K562 (cell line): ENCODE measurements around the gene UNC119. TPM values are rescaled to one million over a fixed set of nuclear protein-coding genes. Genes with fewer than 3 reads are reported as not detected.

Experiments used
- ARID1B ChIP-seq: fragments of 450-650 bp; IDR thresholded peaks from 2 replicates; pipeline ENCODE4 v1.6.1; 2016; ENCODE audit warnings: antibody characterized with exemption, mild to moderate bottlenecking, inconsistent platforms
- CBFA2T2 ChIP-seq: fragments of 450-650 bp; conservative IDR thresholded peaks from 2 replicates; pipeline ENCODE4 v1.6.1; 2017; ENCODE audit warnings: mild to moderate bottlenecking
- CBFA2T3 ChIP-seq: fragments of 450-650 bp; IDR thresholded peaks from 2 replicates; pipeline ENCODE4 v1.6.1; 2017
- CTCF ChIP-seq, 3 experiments: IDR thresholded peaks in 2 of 3; conservative IDR thresholded peaks in 1 of 3; 2 replicates each; pipeline ENCODE4 v1.5.1; 2011 to 2012; ENCODE audit warnings: low read length in 3 of 3, mild to moderate bottlenecking in 3 of 3, control low read depth in 2 of 3, improper control_type of control experiment in 1 of 3, inconsistent platforms in 1 of 3, low read depth in 1 of 3, mixed read lengths in 1 of 3, moderate library complexity in 1 of 3; ENCODE audit not compliant: insufficient read depth in 2 of 3
- ETV1 ChIP-seq: fragments of 450-650 bp; conservative IDR thresholded peaks from 2 replicates; pipeline ENCODE4 v1.6.1; 2016; ENCODE audit warnings: missing genetic modification characterization, control low read depth, low read depth, missing compliant biosample characterization
- HDAC2 ChIP-seq: fragments of 450-650 bp; IDR thresholded peaks from 2 replicates; pipeline ENCODE4 v1.6.1; 2016; ENCODE audit warnings: mild to moderate bottlenecking
- LEF1 ChIP-seq: fragments of 450-650 bp; IDR thresholded peaks from 2 replicates; pipeline ENCODE4 v1.6.1; 2016; ENCODE audit warnings: mild to moderate bottlenecking
- MTA2 ChIP-seq: fragments of 450-650 bp; IDR thresholded peaks from 2 replicates; pipeline ENCODE4 v1.6.1; 2016; ENCODE audit warnings: low read depth
- NFE2 ChIP-seq: IDR thresholded peaks from 2 replicates; pipeline ENCODE4 v1.6.1; 2014; ENCODE audit warnings: antibody characterized with exemption, low read depth
- NR2C1 ChIP-seq, 2 experiments: fragments of 450-650 bp; IDR thresholded peaks; 2 replicates each; pipeline ENCODE4 v1.6.1; 2017; ENCODE audit warnings: mild to moderate bottlenecking in 2 of 2, antibody characterized with exemption in 1 of 2, inconsistent platforms in 1 of 2, missing compliant biosample characterization in 1 of 2, missing genetic modification characterization in 1 of 2
- NR2C2 ChIP-seq, 2 experiments: fragments of 200-800 bp in 1 of 2; sonication (Bioruptor generic) in 1 of 2; sonication (generic) in 1 of 2; formaldehyde crosslinking in 1 of 2; IDR thresholded peaks; 2 replicates each; pipeline versions ENCODE4 v1.6.1 to v1.8.0; 2016 to 2022; ENCODE audit warnings: mild to moderate bottlenecking in 1 of 2, missing compliant biosample characterization in 1 of 2, missing genetic modification characterization in 1 of 2, missing genetic modification reagents in 1 of 2
- RFX7 ChIP-seq: fragments of 250-450 bp; sonication (Bioruptor Pico); IDR thresholded peaks from 2 replicates; pipeline ENCODE4 v1.5.1; 2021; ENCODE audit warnings: mild to moderate bottlenecking
- SMARCC2 ChIP-seq: fragments of 450-650 bp; IDR thresholded peaks from 2 replicates; pipeline ENCODE4 v1.6.1; 2017; ENCODE audit warnings: antibody characterized with exemption, moderate library complexity, mild to moderate bottlenecking, low read depth
- SMARCE1 ChIP-seq: fragments of 450-650 bp; IDR thresholded peaks from 2 replicates; pipeline ENCODE4 v1.7.1; 2016; ENCODE audit warnings: mild to moderate bottlenecking
- SRSF1 ChIP-seq: fragments of 200-400 bp; formaldehyde crosslinking; IDR thresholded peaks from 2 replicates; pipeline ENCODE4 v1.6.1; 2017; ENCODE audit warnings: mild to moderate bottlenecking, low read depth, low read length, moderate library complexity
- TAL1 ChIP-seq: fragments of 450-650 bp; IDR thresholded peaks from 2 replicates; pipeline ENCODE4 v1.6.1; 2016; ENCODE audit warnings: mild to moderate bottlenecking
- YBX1 ChIP-seq: fragments of 450-650 bp; IDR thresholded peaks from 2 replicates; pipeline ENCODE4 v1.7.1; 2016; ENCODE audit warnings: mild to moderate bottlenecking
- ZFP1 ChIP-seq: fragments of 450-650 bp; formaldehyde crosslinking; IDR thresholded peaks from 2 replicates; pipeline ENCODE4 v1.4.0; 2020; ENCODE audit warnings: mild to moderate bottlenecking, mixed read lengths
- ZKSCAN1 ChIP-seq: fragments of 150-350 bp; IDR thresholded peaks from 2 replicates; pipeline ENCODE4 v1.6.1; 2016; ENCODE audit warnings: low read depth, low read length
- ZNF766 ChIP-seq: fragments of 200-800 bp; sonication (Bioruptor generic); conservative IDR thresholded peaks from 2 replicates; pipeline ENCODE4 v1.6.1; 2016; ENCODE audit warnings: missing genetic modification characterization, missing compliant biosample characterization
- polyA plus RNA-seq, 8 experiments: library from polyadenylated mRNA; depleted of rRNA in 4 of 8; stranded (reverse) in 5 of 8; unstranded in 3 of 8; fragments of >200 nt; fragmentation: Nextera tagmentation in 2 of 8; fragmentation: Illumina TruSeq in 1 of 8; extraction: Ambion mirVana in 2 of 8; extraction: Trizol in 1 of 8; gene quantifications; 2 replicates each; pipeline versions ENCODE4 v1.2.1 to v1.2.3, GENCODE V29; 2011 to 2014; ENCODE audit warnings: inconsistent platforms in 1 of 8, missing spikeins in 1 of 8
- total RNA-seq, 7 experiments: library from RNA; depleted of rRNA in 6 of 7; stranded (reverse); fragments of >200 nt in 6 of 7; fragmentation: Illumina TruSeq in 2 of 7; extraction: Trizol in 2 of 7; gene quantifications; 2 replicates each; pipeline versions ENCODE4 v1.2.1 to v1.2.3, GENCODE V29; 2011 to 2021; ENCODE audit warnings: low replicate concordance in 1 of 7
- TF ChIP-seq, protein P1 (sequence below): IDR thresholded peaks from 2 replicates; pipeline ENCODE4 v1.6.1; 2016; ENCODE audit warnings: missing genetic modification characterization, missing compliant biosample characterization
- TF ChIP-seq, protein P2 (sequence below): fragments of 450-650 bp; formaldehyde crosslinking; IDR thresholded peaks from 2 replicates; pipeline ENCODE4 v1.4.0; 2020; ENCODE audit warnings: mild to moderate bottlenecking, moderate library complexity
- TF ChIP-seq, protein P3 (sequence below): IDR thresholded peaks from 2 replicates; pipeline ENCODE4 v1.6.1; 2011; ENCODE audit warnings: borderline replicate concordance, low read depth, mild to moderate bottlenecking, moderate library complexity, low read length; ENCODE audit not compliant: insufficient read depth, poor library complexity, severe bottlenecking

Gene UNC119
- total and polyA plus RNA-seq, 9 of the 15 experiments (the other 6 are each of a cell fraction or from before 2014, with no cell fraction given), result 0.37 to 47.7 (median 16.3) TPM

DNA sequence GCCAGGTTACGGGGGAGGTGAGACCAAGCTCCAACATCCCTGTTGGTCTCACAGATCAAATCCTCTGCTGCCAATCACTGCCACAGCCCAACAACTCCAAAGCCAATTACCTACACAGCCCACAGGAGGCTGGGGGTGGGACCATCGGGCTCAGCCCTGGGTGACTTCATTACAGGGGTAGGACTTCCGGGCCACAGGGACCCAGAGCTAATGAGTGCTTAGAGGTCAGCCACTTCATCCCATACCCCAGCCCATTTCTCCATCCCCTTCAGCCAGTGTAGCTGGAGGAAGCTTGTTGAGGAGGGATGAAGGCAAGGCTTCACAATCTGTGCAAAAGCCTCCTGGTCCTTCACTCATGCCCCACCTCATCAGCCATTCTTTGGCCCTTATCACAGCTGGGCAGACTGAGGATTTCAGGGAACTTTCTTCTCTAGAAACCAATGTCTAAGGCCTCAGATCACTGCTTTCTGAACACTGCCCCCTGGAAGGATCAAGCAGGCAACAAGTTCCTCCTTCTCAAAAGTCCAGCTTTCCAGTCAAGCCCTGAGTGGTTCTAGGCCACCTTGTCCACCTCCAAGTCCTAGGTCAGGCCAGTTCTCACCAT lies 40.5 kb downstream of the UNC119 start (continued):
- TF ChIP-seq ETV1, result no peak
- TF ChIP-seq SMARCC2, result peak; percentile 65; the same call in 1 of the 2 replicates
- TF ChIP-seq, protein P1, sequence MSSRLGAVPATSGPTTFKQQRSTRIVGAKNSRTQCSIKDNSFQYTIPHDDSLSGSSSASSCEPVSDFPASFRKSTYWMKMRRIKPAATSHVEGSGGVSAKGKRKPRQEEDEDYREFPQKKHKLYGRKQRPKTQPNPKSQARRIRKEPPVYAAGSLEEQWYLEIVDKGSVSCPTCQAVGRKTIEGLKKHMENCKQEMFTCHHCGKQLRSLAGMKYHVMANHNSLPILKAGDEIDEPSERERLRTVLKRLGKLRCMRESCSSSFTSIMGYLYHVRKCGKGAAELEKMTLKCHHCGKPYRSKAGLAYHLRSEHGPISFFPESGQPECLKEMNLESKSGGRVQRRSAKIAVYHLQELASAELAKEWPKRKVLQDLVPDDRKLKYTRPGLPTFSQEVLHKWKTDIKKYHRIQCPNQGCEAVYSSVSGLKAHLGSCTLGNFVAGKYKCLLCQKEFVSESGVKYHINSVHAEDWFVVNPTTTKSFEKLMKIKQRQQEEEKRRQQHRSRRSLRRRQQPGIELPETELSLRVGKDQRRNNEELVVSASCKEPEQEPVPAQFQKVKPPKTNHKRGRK (tag), result no peak
- no peak for TF ChIP-seq NFE2
- no peak for TF ChIP-seq MTA2
- TF ChIP-seq, protein P2, sequence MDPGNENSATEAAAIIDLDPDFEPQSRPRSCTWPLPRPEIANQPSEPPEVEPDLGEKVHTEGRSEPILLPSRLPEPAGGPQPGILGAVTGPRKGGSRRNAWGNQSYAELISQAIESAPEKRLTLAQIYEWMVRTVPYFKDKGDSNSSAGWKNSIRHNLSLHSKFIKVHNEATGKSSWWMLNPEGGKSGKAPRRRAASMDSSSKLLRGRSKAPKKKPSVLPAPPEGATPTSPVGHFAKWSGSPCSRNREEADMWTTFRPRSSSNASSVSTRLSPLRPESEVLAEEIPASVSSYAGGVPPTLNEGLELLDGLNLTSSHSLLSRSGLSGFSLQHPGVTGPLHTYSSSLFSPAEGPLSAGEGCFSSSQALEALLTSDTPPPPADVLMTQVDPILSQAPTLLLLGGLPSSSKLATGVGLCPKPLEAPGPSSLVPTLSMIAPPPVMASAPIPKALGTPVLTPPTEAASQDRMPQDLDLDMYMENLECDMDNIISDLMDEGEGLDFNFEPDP (CRISPR knock-in tag), result no peak
- no peak for TF ChIP-seq LEF1
- peak in 2 of 3 experiments; percentile 16 to 24; a peak in 1 of 6 replicates for TF ChIP-seq CTCF (IDR thresholded peaks at IDR 0.05 in 2 of 3, conservative IDR thresholded peaks at IDR 0.05 in 1 of 3; ENCODE audit: insufficient read depth in 2 of 3, low read depth in 1 of 3, low read length in 3 of 3)
- 0 out of 2 replicates have a peak, but pooled peaks have one; percentile 25 for TF ChIP-seq HDAC2
- TF ChIP-seq, protein P3, sequence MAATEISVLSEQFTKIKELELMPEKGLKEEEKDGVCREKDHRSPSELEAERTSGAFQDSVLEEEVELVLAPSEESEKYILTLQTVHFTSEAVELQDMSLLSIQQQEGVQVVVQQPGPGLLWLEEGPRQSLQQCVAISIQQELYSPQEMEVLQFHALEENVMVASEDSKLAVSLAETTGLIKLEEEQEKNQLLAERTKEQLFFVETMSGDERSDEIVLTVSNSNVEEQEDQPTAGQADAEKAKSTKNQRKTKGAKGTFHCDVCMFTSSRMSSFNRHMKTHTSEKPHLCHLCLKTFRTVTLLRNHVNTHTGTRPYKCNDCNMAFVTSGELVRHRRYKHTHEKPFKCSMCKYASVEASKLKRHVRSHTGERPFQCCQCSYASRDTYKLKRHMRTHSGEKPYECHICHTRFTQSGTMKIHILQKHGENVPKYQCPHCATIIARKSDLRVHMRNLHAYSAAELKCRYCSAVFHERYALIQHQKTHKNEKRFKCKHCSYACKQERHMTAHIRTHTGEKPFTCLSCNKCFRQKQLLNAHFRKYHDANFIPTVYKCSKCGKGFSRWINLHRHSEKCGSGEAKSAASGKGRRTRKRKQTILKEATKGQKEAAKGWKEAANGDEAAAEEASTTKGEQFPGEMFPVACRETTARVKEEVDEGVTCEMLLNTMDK, result peak; percentile 94
- no peak for TF ChIP-seq ZKSCAN1
- no peak for TF ChIP-seq ZFP1 (CRISPR knock-in tag)
- TF ChIP-seq RFX7 (CRISPR knock-in tag), result no peak
- TF ChIP-seq TAL1, result peak; percentile 41
- TF ChIP-seq SRSF1, result no peak
- TF ChIP-seq ARID1B, result peak; percentile 45; the same call in 1 of the 2 replicates
- 0 out of 2 replicates have a peak, but pooled peaks have one; percentile 13 for TF ChIP-seq CBFA2T2
- no peak for TF ChIP-seq YBX1
- TF ChIP-seq ZNF766 (CRISPR knock-in tag), result no peak
- TF ChIP-seq SMARCE1, result peak; percentile 64; the same call in 1 of the 2 replicates
- TF ChIP-seq CBFA2T3, result peak; percentile 51
- TF ChIP-seq NR2C1 (IDR thresholded peaks at IDR 0.05), result peak; percentile 28; the same call in 1 of the 2 replicates
- no peak for TF ChIP-seq NR2C1 (tag; IDR thresholded peaks at IDR 0.05)
- no peak for TF ChIP-seq NR2C2 (CRISPR knock-in tag; IDR thresholded peaks at IDR 0.05)
- TF ChIP-seq NR2C2 (tag; IDR thresholded peaks at IDR 0.05), result peak; percentile 53
